C4-2B (cell line): ENCODE data around the gene PLAGL1.

Experiments
- CTCF ChIP-seq: fragments of 450-650 bp; conservative IDR thresholded peaks from 2 replicates; pipeline ENCODE4 v1.5.1; 2017; ENCODE audit warnings: mild to moderate bottlenecking
- ZFX ChIP-seq: fragments of 450-650 bp; IDR thresholded peaks from 2 replicates; pipeline ENCODE4 v1.6.1; 2017

DNA sequence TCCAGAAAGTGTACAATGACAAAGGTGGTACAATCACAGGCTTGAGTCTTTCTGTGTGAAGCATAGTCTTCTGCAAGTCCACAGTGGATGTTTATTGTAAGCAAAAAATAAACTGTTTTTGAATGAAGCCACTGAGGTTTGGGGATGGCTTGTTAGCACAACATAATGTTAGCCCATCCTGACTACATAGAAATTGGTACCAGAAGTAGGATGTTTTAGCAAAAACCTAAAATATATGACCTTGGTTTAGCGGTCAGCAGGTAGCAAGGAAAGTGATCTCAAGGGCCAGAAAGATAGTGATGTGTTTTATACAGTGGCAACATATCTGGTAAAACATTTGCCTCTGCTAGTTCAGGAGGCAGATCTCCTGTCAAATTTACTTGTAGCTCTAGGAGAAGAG, 15.8 kb downstream of the PLAGL1 start:
- no peak for TF ChIP-seq CTCF
- TF ChIP-seq ZFX, result no peak
